Measurements from ENCODE around the gene C12orf76. TPM values are rescaled to one million over a fixed set of nuclear protein-coding genes. Genes with fewer than 3 reads are reported as not detected.

The C12orf76 gene
- total RNA-seq, 1 experiment from 2014 or later, result 29.5 TPM

Small RNA genes lying within 50 kb of the gene (small RNA-seq; reads per million reads assigned to genes)
- 0 reads per million in 2 experiments for gene AC007546.2

Other genes with a start within 250 kb of the C12orf76 start
- gene TRPV4, start 215.1 kb downstream of the C12orf76 start, total RNA-seq (2014; rRNA removed; shearing (Covaris generic)), result 0.13 TPM in 2 replicates
- 31.3 and 35.4 TPM in 2 replicates for gene GLTP, start 168.0 kb downstream of the C12orf76 start, total RNA-seq (2014; rRNA removed; shearing (Covaris generic))
- gene TCHP, start 148.2 kb downstream of the C12orf76 start, total RNA-seq (2014; rRNA removed; shearing (Covaris generic)), result 12.0 and 13.0 TPM in 2 replicates
- 32.8 and 36.0 TPM in 2 replicates for gene GIT2, start 52.2 kb downstream of the C12orf76 start, total RNA-seq (2014; rRNA removed; shearing (Covaris generic))
- 36.4 and 45.8 TPM in 2 replicates for gene ANKRD13A, start 49.1 kb downstream of the C12orf76 start, total RNA-seq (2014; rRNA removed; shearing (Covaris generic))
- gene IFT81, start 75.8 kb upstream of the C12orf76 start, total RNA-seq (2014; rRNA removed; shearing (Covaris generic)), result 74.7 and 77.1 TPM in 2 replicates
- 131 and 141 TPM in 2 replicates for gene ATP2A2, start 232.7 kb upstream of the C12orf76 start, total RNA-seq (2014; rRNA removed; shearing (Covaris generic))

All from SK-MEL-5 (cell line).